ENCODE data around the gene IER5. TPM values are rescaled to one million over a fixed set of nuclear protein-coding genes. Genes with fewer than 3 reads are reported as not detected.

IER5 gene
- total RNA-seq, 2 experiments from 2014 or later = 27.9 to 28.9 TPM

DNA sequence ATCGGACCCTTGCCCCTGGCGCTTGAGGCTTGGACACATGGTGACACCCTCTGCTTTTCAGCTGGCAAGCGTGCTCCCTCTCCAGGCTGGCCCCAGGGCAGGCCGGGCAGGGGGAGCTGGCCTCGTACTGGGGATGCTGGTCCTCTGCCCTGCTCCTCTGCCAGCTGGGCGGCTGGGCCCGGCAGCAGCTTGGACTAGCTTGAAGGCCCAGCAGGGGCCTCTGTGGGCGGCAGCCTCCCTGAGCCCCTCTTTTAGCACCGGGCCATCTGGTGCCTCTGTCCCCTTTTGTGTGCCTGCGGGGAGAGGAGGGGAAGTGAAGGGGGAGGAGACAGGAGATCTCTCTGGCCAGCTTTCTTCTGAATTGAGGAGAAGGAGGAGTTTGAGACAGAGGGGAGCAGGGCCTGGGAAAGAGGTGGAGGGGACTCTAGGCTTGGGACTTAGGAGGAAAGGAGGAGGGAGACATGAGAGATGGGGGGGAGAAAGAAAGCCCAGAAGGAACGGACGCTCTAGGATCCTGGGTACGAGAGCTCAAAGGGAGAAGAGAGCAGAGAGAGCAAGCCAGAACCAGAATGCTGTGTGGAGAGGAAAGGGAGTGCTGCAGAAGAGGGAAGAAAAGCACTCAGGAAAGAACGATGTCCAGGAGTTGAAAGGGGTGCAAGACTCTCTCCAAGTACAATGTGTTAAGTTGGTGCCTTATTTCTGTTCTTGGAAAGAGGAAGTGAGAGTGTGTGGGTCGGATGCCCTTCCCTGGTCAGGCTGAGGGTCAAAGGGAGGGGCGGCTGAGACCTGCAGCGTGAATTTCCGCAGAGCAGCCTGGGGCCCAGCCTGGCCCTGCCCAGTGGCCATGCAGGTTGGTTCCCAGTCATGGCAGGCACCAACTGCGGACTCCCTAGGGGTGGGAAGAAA, 40.3 kb downstream of the IER5 start:
- H3K4me3 Mint-ChIP-seq = no peak overlapping the region
- H3K36me3 Mint-ChIP-seq = no peaks in the 10 kb centered on the region
- peaks cover 11% of the 10 kb centered on the region for H3K4me1 Mint-ChIP-seq (ENCODE audit: low read depth)
- H3K27me3 Mint-ChIP-seq = no peaks in the 10 kb centered on the region
- no peak for DNase-seq
- H3K27ac Mint-ChIP-seq = no peak overlapping the region
- no peaks in the 10 kb centered on the region for H3K9me3 Mint-ChIP-seq
- intact Hi-C loops (cut with micrococcal nuclease) = no loop called here
- ChIA-PET POLR2A (no interaction called here), CTCF (interaction anchor here (1.5 to 1.9 kb wide), 2 partner anchors 13 to 90 kb away, joined by 3 to 5 read pairs; no protein-coding TSS in a partner anchor)

GRCh38 chr1:181129771-181130606, 41.5 kb downstream of the IER5 start:
- no peaks in the 10 kb centered on the region for H3K36me3 Mint-ChIP-seq
- intact Hi-C loops (cut with micrococcal nuclease) = no loop called here
- ChIA-PET CTCF (no interaction called here), POLR2A (no interaction called here)
- H3K4me1 Mint-ChIP-seq (ENCODE audit: low read depth) = peaks cover 18% of the 10 kb centered on the region
- H3K9me3 Mint-ChIP-seq = no peaks in the 10 kb centered on the region
- peaks cover 2% of the 10 kb centered on the region for H3K27me3 Mint-ChIP-seq
- DNase-seq = no peak
- H3K4me3 Mint-ChIP-seq = no peak overlapping the region
- H3K27ac Mint-ChIP-seq = no peak overlapping the region

DNA sequence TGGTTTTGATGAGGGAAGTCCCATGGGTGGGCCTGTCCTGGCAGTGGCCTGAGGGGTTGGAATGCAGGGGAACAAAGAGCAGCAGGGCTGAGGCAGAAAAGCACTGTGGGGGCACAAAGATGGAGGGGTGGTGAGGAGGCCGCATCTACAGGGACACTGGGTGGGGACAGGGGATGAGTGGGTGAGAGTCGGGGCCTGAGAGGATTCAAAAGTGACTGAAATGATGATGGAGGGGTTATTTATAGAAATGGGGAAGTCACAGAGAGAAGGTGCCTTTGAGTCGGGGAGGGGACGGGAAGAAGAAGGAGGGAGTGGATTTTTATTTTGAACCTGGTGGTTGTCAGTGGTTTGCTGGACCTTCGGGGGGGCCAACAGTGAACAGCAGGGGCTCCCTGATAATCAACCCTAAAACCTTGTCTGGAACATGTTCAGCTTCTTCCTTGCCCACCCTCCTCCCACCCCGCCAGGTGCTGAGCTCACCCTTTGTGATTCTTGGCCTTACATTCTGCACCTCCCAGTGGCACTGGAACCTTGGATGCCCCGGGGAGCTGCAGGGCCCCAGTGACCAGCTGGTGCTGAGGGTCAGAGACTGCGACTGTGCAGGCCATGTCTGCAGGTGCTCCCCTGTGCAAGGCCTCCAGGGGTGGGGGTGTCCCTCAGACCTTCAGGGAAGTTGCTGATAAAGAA, 42.9 kb downstream of the IER5 start:
- peaks cover 28% of the 10 kb centered on the region for H3K4me1 Mint-ChIP-seq (ENCODE audit: low read depth)

GRCh38 chr1:181133441-181133951, 45.0 kb downstream of the IER5 start:
- Mint-ChIP-seq H3K36me3 (no peaks in the 10 kb centered on the region), H3K4me1 (ENCODE audit: low read depth) (peaks cover 29% of the 10 kb centered on the region), H3K4me3 (no peak overlapping the region), H3K27ac (no peak overlapping the region), H3K9me3 (no peaks in the 10 kb centered on the region), H3K27me3 (peaks cover 3% of the 10 kb centered on the region)
- CTCF ChIA-PET = interaction anchor here (1.3 kb wide), 1 partner anchor 8 kb away, joined by 6 read pairs; no protein-coding TSS in a partner anchor
- intact Hi-C loops (cut with micrococcal nuclease) = no loop called here
- POLR2A ChIA-PET = interaction anchor here (1.0 to 1.1 kb wide), 2 partner anchors 14 to 27 kb away, joined by 3 read pairs; no protein-coding TSS in a partner anchor
- DNase-seq = no peak

More for the DNA sequence above, 42.9 kb downstream of the IER5 start:
- Mint-ChIP-seq H3K27me3 (peaks cover 3% of the 10 kb centered on the region), H3K27ac (no peak overlapping the region), H3K36me3 (no peaks in the 10 kb centered on the region), H3K9me3 (no peaks in the 10 kb centered on the region), H3K4me3 (no peak overlapping the region)
- no peak for DNase-seq
- intact Hi-C loops (cut with micrococcal nuclease) = no loop called here
- CTCF ChIA-PET = interaction anchor here (1.3 kb wide), 1 partner anchor 94 kb away, joined by 4 read pairs; no protein-coding TSS in a partner anchor
- POLR2A ChIA-PET = no interaction called here

GRCh38 chr1:181133969-181134418, 45.5 kb downstream of the IER5 start:
- H3K4me3 Mint-ChIP-seq = no peak overlapping the region
- POLR2A ChIA-PET = interaction anchor here (0.7 to 1.0 kb wide), 3 partner anchors 15 to 43 kb away, joined by 3 to 4 read pairs (median 3); no protein-coding TSS in a partner anchor

GRCh38 chr1:181134543-181135436, 46.3 kb downstream of the IER5 start:
- ChIA-PET CTCF (interaction anchor here (1.1 to 1.8 kb wide), 4 partner anchors 37 to 71 kb away, joined by 3 to 5 read pairs (median 4); no protein-coding TSS in a partner anchor), POLR2A (interaction anchor here (0.7 to 2.2 kb wide), 5 partner anchors 27 to 46 kb away, joined by 3 to 10 read pairs (median 4); partner anchors contain the start of gene IER5)
- H3K4me3 Mint-ChIP-seq = peak overlapping the region; percentile 28
- H3K4me1 Mint-ChIP-seq (ENCODE audit: low read depth) = peaks cover 39% of the 10 kb centered on the region
- peak overlapping the region; percentile 85 for H3K27ac Mint-ChIP-seq
- no peaks in the 10 kb centered on the region for H3K9me3 Mint-ChIP-seq
- peak; percentile 60 for DNase-seq
- H3K36me3 Mint-ChIP-seq = no peaks in the 10 kb centered on the region
- intact Hi-C loops (cut with micrococcal nuclease) = no loop called here
- peaks cover 3% of the 10 kb centered on the region for H3K27me3 Mint-ChIP-seq

More at GRCh38 chr1:181133969-181134418, 45.5 kb downstream of the IER5 start:
- Mint-ChIP-seq H3K9me3 (no peaks in the 10 kb centered on the region), H3K27ac (no peak overlapping the region), H3K4me1 (ENCODE audit: low read depth) (peaks cover 33% of the 10 kb centered on the region), H3K36me3 (no peaks in the 10 kb centered on the region), H3K27me3 (peaks cover 3% of the 10 kb centered on the region)
- CTCF ChIA-PET = no interaction called here
- intact Hi-C loops (cut with micrococcal nuclease) = no loop called here
- no peak for DNase-seq

DNA sequence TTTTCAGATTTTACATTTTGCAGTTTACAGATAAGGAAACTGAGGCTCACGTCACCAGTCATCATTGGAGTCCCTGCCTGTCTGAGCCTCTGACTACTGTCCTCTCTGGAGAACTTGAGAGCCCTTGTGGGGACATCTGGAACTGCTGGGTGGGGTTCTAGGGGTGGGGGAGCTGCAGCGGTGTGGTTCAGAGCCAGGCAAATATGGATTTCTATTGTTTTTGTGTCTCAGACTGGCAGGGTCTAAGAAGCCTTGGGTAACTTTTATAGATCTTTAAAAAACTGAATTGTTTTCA, 46.9 kb downstream of the IER5 start:
- intact Hi-C loops (cut with micrococcal nuclease) = no loop called here
- H3K4me3 Mint-ChIP-seq = no peak overlapping the region

DNA sequence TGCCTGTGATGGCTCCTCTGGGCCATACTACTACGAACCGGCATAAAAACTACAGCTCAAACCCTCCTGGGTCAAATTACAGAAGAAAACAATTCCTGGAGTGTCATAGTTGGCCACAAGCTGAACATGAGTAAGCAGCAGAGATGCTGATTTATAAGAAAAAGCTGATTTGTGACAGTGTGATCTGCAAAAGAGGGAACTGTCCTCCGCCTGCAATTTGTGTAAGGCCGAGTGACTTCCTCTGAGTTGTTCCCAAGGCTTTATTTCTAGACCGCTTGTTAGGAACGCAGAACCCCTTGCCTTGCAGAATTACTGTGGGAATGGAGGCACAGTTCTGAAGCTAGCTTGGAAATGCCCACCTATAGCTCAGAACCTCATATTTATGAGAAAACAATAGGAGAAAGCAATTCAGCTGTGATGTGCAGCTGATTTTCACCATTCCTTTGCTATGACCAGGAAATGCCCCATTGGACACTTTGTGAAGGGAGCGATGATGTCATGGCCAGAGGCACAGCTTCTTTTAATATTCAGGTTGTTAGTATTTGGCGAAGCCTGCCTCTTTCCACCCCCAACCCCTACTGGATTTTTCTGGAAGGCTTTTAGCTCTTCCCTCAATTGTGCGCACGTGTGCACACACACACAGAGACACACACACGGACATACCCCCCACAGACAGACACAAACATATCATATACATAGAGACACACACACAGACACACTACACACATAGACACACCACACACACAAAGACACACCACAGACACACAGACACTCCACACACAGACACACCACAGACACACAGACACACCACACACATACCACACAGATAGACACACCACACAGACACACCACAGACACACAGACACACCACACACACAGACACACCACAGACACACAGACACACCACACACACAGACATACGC, 47.6 kb downstream of the IER5 start:
- Mint-ChIP-seq H3K36me3 (no peaks in the 10 kb centered on the region), H3K4me1 (ENCODE audit: low read depth) (peaks cover 52% of the 10 kb centered on the region), H3K27ac (peak overlapping the region; percentile 85), H3K9me3 (no peaks in the 10 kb centered on the region), H3K27me3 (peaks cover 3% of the 10 kb centered on the region), H3K4me3 (no peak overlapping the region)
- intact Hi-C loops (cut with micrococcal nuclease) = no loop called here
- ChIA-PET POLR2A (interaction anchor here (0.6 to 2.2 kb wide), 6 partner anchors 31 to 103 kb away, joined by 3 to 10 read pairs (median 4); partner anchors contain the start of gene IER5), CTCF (interaction anchor here (0.6 to 1.8 kb wide), 9 partner anchors 9 to 140 kb away, joined by 3 to 5 read pairs (median 4); no protein-coding TSS in a partner anchor)
- DNase-seq = no peak

More for the DNA sequence above, 46.9 kb downstream of the IER5 start:
- DNase-seq = peak; percentile 38
- H3K27ac Mint-ChIP-seq = peak overlapping the region; percentile 85
- H3K9me3 Mint-ChIP-seq = no peaks in the 10 kb centered on the region
- ChIA-PET POLR2A (interaction anchor here (0.8 to 2.2 kb wide), 5 partner anchors 28 to 57 kb away, joined by 3 to 10 read pairs (median 4); partner anchors contain the start of gene IER5), CTCF (interaction anchor here (0.9 to 1.8 kb wide), 6 partner anchors 8 to 98 kb away, joined by 3 to 5 read pairs (median 4); no protein-coding TSS in a partner anchor)
- H3K27me3 Mint-ChIP-seq = peaks cover 3% of the 10 kb centered on the region
- peaks cover 45% of the 10 kb centered on the region for H3K4me1 Mint-ChIP-seq (ENCODE audit: low read depth)
- no peaks in the 10 kb centered on the region for H3K36me3 Mint-ChIP-seq

GRCh38 chr1:181136738-181137122, 48.2 kb downstream of the IER5 start:
- ChIA-PET CTCF (interaction anchor here (0.6 to 1.8 kb wide), 2 partner anchors 30 to 53 kb away, joined by 3 to 4 read pairs; no protein-coding TSS in a partner anchor), POLR2A (interaction anchor here (0.7 to 2.2 kb wide), 3 partner anchors 46 to 104 kb away, joined by 3 to 10 read pairs (median 9); partner anchors contain the start of gene IER5)
- no peak for DNase-seq
- H3K36me3 Mint-ChIP-seq = no peaks in the 10 kb centered on the region
- peaks cover 3% of the 10 kb centered on the region for H3K27me3 Mint-ChIP-seq
- no peaks in the 10 kb centered on the region for H3K9me3 Mint-ChIP-seq
- intact Hi-C loops (cut with micrococcal nuclease) = no loop called here
- no peak overlapping the region for H3K4me3 Mint-ChIP-seq
- peaks cover 59% of the 10 kb centered on the region for H3K4me1 Mint-ChIP-seq (ENCODE audit: low read depth)
- H3K27ac Mint-ChIP-seq = no peak overlapping the region
